Neural cell (in vitro differentiated cells): ENCODE results near the gene ANGEL1. TPM values are rescaled to one million over a fixed set of nuclear protein-coding genes. Genes with fewer than 3 reads are reported as not detected.

ENCODE experiments used
- H2AFZ ChIP-seq: fragments of 200-600, 300-800 bp; sonication (generic), shearing (Covaris generic); 2 replicates; pipeline ENCODE4 v1.6.0; 2014; ENCODE audit warnings: low read depth, mild to moderate bottlenecking, antibody characterized with exemption, low read length, moderate library complexity
- H3F3A ChIP-seq: fragments of 200-600 bp; shearing (Covaris generic); 2 replicates; pipeline ENCODE4 v1.6.1; 2016; ENCODE audit warnings: mild to moderate bottlenecking, moderate library complexity, mixed read lengths, antibody characterized with exemption, low read length; ENCODE audit not compliant: insufficient read depth, poor library complexity, severe bottlenecking
- H3K27ac ChIP-seq: fragments of 200-600, 300-800 bp; sonication (generic), shearing (Covaris generic); 2 replicates; pipeline ENCODE4 v1.5.1; 2014; ENCODE audit warnings: mild to moderate bottlenecking, low read length, moderate library complexity
- H3K27me3 ChIP-seq: fragments of 300-800, 200-600 bp; sonication (generic), shearing (Covaris generic); 2 replicates; pipeline ENCODE4 v1.6.0; 2014; ENCODE audit warnings: mild to moderate bottlenecking, low read depth, low read length, moderate library complexity; ENCODE audit not compliant: insufficient read depth
- H3K36me3 ChIP-seq: fragments of 300-800, 200-600 bp; sonication (generic), shearing (Covaris generic); 2 replicates; pipeline ENCODE4 v1.5.1; 2014; ENCODE audit warnings: mild to moderate bottlenecking, antibody characterized with exemption, low read length, moderate library complexity; ENCODE audit not compliant: insufficient read depth
- H3K4me2 ChIP-seq: fragments of 300-800, 200-600 bp; sonication (generic), shearing (Covaris generic); 2 replicates; pipeline ENCODE4 v1.6.0; 2014; ENCODE audit warnings: mild to moderate bottlenecking, low read length
- H3K4me3 ChIP-seq: fragments of 300-800, 200-600 bp; sonication (generic), shearing (Covaris generic); 2 replicates; pipeline ENCODE4 v1.5.1; 2014; ENCODE audit warnings: mild to moderate bottlenecking, low read length, moderate library complexity
- H3K79me2 ChIP-seq: fragments of 200-600 bp; shearing (Covaris generic); replicated peaks from 2 replicates; pipeline ENCODE4 v1.6.0; 2014; ENCODE audit warnings: mild to moderate bottlenecking, low read length, moderate library complexity; ENCODE audit not compliant: insufficient read depth
- H3K9ac ChIP-seq: fragments of 300-800, 200-600 bp; sonication (generic), shearing (Covaris generic); 2 replicates; pipeline ENCODE4 v1.6.1; 2016; ENCODE audit warnings: mild to moderate bottlenecking, low read length, mixed read lengths
- H3K9me2 ChIP-seq: fragments of 200-600 bp; shearing (Covaris generic); 2 replicates; pipeline ENCODE4 v1.6.1; 2016; ENCODE audit warnings: mild to moderate bottlenecking, low read length, mixed read lengths; ENCODE audit not compliant: insufficient read depth
- H3K9me3 ChIP-seq: fragments of 200-600, 300-800 bp; sonication (generic), shearing (Covaris generic); 2 replicates; pipeline ENCODE4 v1.6.1; 2016; ENCODE audit warnings: mild to moderate bottlenecking, mixed run types, low read length, moderate library complexity, mixed read lengths
- H4K20me1 ChIP-seq: fragments of 200-600 bp; shearing (Covaris generic); 2 replicates; pipeline ENCODE4 v1.6.1; 2016; ENCODE audit warnings: mild to moderate bottlenecking, mixed run types; ENCODE audit not compliant: insufficient read depth
- EP300 ChIP-seq: fragments of 450-650 bp; conservative IDR thresholded peaks from 2 replicates; pipeline ENCODE4 v1.6.1; 2014; ENCODE audit warnings: antibody characterized with exemption, mild to moderate bottlenecking, moderate library complexity; ENCODE audit not compliant: poor library complexity, severe bottlenecking
- EZH2 ChIP-seq: fragments of 200-600, 300-800 bp; shearing (Covaris generic), sonication (generic); IDR thresholded peaks from 2 replicates; pipeline ENCODE4 v1.6.1; 2014; ENCODE audit warnings: antibody characterized with exemption, low read length, borderline replicate concordance, mild to moderate bottlenecking; ENCODE audit not compliant: insufficient read depth, poor library complexity, severe bottlenecking
- MXI1 ChIP-seq: fragments of 450-650 bp; conservative IDR thresholded peaks from 2 replicates; pipeline ENCODE4 v1.6.1; 2014; ENCODE audit warnings: antibody characterized with exemption, mild to moderate bottlenecking; ENCODE audit not compliant: poor library complexity, severe bottlenecking
- POLR2AphosphoS5 ChIP-seq: IDR thresholded peaks from 2 replicates; pipeline ENCODE4 v1.6.1; 2012
- RAD21 ChIP-seq: fragments of 450-650 bp; conservative IDR thresholded peaks from 2 replicates; pipeline ENCODE4 v1.6.1; 2014; ENCODE audit warnings: antibody characterized with exemption, mild to moderate bottlenecking, moderate library complexity
- REST ChIP-seq: IDR thresholded peaks from 2 replicates; pipeline ENCODE4 v1.6.1; 2012; ENCODE audit warnings: borderline replicate concordance
- SMC3 ChIP-seq: fragments of 450-650 bp; conservative IDR thresholded peaks from 2 replicates; pipeline ENCODE4 v1.6.1; 2014; ENCODE audit warnings: antibody characterized with exemption, mild to moderate bottlenecking, moderate library complexity; ENCODE audit not compliant: poor library complexity
- TAF1 ChIP-seq: IDR thresholded peaks from 2 replicates; pipeline ENCODE4 v1.6.1; 2012; ENCODE audit warnings: low read depth
- polyA plus RNA-seq: library from polyadenylated mRNA; depleted of rRNA; stranded (reverse); fragments of >200 nt; gene quantifications from 2 replicates; pipeline ENCODE4 v1.2.3, GENCODE V29; 2014
- TF ChIP-seq, protein P1 (sequence below): fragments of 450-650 bp; IDR thresholded peaks from 2 replicates; pipeline ENCODE4 v1.5.1; 2014; ENCODE audit warnings: antibody characterized with exemption, mild to moderate bottlenecking, moderate library complexity; ENCODE audit not compliant: poor library complexity, severe bottlenecking

The ANGEL1 gene
- polyA plus RNA-seq, 1 donor from 2014 or later: 18.4 TPM

DNA sequence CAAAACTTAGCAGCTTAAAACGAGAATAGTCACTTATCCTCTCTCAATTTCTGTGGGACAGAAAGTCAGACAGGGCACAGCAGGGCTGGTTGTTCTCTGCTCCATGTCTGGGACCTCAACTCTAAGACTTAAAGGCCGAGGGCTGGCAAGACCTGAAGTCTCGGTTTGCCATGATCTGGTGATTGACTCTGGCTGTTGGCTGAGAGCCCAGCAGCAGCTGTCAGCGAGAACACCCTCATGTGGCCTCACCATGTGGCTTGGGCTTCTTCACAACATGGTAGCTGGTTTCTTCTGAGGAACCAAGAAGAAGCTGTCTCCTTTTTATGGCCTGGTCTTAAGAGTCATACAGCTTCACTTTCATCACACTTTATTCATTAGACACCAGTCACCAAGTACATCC lies 53.1 kb downstream of the ANGEL1 start:
- Histone ChIP-seq H3K4me2 (no peak overlapping the region), H3K27ac (no peak overlapping the region), H3K9ac (no peak overlapping the region), H2AFZ (no peak overlapping the region), H4K20me1 (no peaks in the 10 kb centered on the region), H3K27me3 (no peaks in the 10 kb centered on the region), H3K9me3 (no peaks in the 10 kb centered on the region), H3F3A (no peaks in the 10 kb centered on the region), H3K79me2 (peaks cover 24% of the 10 kb centered on the region), H3K4me3 (no peak overlapping the region), H3K36me3 (no peaks in the 10 kb centered on the region), H3K9me2 (no peaks in the 10 kb centered on the region)
- no peak for TF ChIP-seq POLR2AphosphoS5
- TF ChIP-seq EP300: no peak
- no peak for TF ChIP-seq SMC3
- no peak for TF ChIP-seq EZH2
- TF ChIP-seq MXI1: no peak
- no peak for TF ChIP-seq TAF1
- TF ChIP-seq, protein P1, sequence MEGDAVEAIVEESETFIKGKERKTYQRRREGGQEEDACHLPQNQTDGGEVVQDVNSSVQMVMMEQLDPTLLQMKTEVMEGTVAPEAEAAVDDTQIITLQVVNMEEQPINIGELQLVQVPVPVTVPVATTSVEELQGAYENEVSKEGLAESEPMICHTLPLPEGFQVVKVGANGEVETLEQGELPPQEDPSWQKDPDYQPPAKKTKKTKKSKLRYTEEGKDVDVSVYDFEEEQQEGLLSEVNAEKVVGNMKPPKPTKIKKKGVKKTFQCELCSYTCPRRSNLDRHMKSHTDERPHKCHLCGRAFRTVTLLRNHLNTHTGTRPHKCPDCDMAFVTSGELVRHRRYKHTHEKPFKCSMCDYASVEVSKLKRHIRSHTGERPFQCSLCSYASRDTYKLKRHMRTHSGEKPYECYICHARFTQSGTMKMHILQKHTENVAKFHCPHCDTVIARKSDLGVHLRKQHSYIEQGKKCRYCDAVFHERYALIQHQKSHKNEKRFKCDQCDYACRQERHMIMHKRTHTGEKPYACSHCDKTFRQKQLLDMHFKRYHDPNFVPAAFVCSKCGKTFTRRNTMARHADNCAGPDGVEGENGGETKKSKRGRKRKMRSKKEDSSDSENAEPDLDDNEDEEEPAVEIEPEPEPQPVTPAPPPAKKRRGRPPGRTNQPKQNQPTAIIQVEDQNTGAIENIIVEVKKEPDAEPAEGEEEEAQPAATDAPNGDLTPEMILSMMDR: no peak
- no peak for TF ChIP-seq RAD21
- TF ChIP-seq REST: no peak

DNA sequence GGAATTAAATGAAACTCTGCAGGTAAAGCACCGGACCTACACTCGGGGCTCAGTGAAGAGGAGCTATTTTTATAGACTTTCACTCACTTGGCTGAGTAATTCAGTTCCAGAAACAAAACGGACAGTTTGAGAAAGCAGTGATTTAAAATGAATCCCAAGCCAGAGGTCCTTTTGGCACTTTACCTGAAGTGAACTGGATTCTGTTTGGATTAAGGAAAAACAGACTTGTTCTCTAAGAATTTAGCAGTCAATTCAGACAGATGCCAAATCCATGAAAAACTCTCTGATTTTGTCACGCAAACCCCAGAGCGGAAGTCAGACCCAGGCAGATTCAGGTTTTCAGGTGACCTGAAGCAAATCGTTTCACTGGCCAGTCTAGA lies 56.3 kb downstream of the ANGEL1 start:
- Histone ChIP-seq H3K9me2 (no peaks in the 10 kb centered on the region), H3K9ac (no peak overlapping the region), H3K27ac (no peak overlapping the region), H3K79me2 (no peaks in the 10 kb centered on the region), H3K36me3 (no peaks in the 10 kb centered on the region), H3K9me3 (no peaks in the 10 kb centered on the region), H3F3A (no peaks in the 10 kb centered on the region), H3K27me3 (no peaks in the 10 kb centered on the region), H2AFZ (no peak overlapping the region), H3K4me2 (no peak overlapping the region), H4K20me1 (no peaks in the 10 kb centered on the region), H3K4me3 (no peak overlapping the region)
- TF ChIP-seq REST: no peak
- TF ChIP-seq RAD21: no peak
- TF ChIP-seq POLR2AphosphoS5: no peak
- no peak for TF ChIP-seq SMC3
- TF ChIP-seq EZH2: no peak
- no peak for TF ChIP-seq TAF1
- TF ChIP-seq EP300: no peak
- TF ChIP-seq, protein P1: no peak
- no peak for TF ChIP-seq MXI1
